RWPE1 (cell line): ENCODE data around the gene HIBCH.
"Not testable (repeated sequence)": the region's sequence is repeated elsewhere in the genome, so short reads cannot be mapped to it uniquely, and the experiment has no call there.

ENCODE experiments used
- CTCF ChIA-PET: fragments of 350-600 bp; sonication (Branson Sonifier 250); formaldehyde crosslinking; extraction: SDS; loops from one replicate; lab custom pipeline; 2021; lab: Yijun Ruan, JAX
- POLR2A ChIA-PET: fragments of 400-600 bp; formaldehyde crosslinking; extraction: SDS; loops from one replicate; lab custom pipeline; 2020; ENCODE audit warnings: antibody characterized with exemption; ENCODE audit not compliant: low non-redundant PET; lab: Yijun Ruan, JAX
- DNase-seq: peaks from one replicate; pipeline ENCODE4 v3.0.0; 2012; ENCODE audit warnings: low spot score
- H3K27ac ChIP-seq: fragments of 450-650 bp; 2 replicates; pipeline ENCODE4 v1.5.1; 2017
- TF ChIP-seq, protein P1 (sequence below): fragments of 450-650 bp; conservative IDR thresholded peaks from 2 replicates; pipeline ENCODE4 v1.5.1; 2017; ENCODE audit warnings: low read depth, mild to moderate bottlenecking

Gene HIBCH

DNA sequence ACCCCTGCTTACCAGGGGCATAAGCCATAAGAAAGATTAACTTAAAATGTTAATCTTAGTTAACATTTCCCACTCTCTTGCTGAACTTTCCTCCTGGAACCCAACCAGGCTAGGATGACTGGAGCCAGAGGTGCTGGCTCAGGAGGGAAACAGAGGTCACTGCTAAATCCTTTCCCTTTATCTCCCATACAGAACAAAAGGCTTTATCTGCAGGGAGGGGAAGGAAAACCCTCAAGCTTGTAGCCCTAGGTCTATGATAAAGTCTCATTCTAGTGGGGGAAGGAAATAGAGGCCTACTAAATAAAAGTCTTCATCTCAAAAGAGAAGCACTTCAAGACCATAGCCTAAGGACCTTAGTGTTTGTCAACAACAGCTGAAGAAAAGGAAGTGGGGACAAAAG, 18.6 kb downstream of the HIBCH start:
- ChIA-PET POLR2A (no interaction called here), CTCF (no interaction called here)
- H3K27ac ChIP-seq = no peak overlapping the region
- TF ChIP-seq, protein P1, sequence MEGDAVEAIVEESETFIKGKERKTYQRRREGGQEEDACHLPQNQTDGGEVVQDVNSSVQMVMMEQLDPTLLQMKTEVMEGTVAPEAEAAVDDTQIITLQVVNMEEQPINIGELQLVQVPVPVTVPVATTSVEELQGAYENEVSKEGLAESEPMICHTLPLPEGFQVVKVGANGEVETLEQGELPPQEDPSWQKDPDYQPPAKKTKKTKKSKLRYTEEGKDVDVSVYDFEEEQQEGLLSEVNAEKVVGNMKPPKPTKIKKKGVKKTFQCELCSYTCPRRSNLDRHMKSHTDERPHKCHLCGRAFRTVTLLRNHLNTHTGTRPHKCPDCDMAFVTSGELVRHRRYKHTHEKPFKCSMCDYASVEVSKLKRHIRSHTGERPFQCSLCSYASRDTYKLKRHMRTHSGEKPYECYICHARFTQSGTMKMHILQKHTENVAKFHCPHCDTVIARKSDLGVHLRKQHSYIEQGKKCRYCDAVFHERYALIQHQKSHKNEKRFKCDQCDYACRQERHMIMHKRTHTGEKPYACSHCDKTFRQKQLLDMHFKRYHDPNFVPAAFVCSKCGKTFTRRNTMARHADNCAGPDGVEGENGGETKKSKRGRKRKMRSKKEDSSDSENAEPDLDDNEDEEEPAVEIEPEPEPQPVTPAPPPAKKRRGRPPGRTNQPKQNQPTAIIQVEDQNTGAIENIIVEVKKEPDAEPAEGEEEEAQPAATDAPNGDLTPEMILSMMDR = no peak
- DNase-seq = no peak

DNA sequence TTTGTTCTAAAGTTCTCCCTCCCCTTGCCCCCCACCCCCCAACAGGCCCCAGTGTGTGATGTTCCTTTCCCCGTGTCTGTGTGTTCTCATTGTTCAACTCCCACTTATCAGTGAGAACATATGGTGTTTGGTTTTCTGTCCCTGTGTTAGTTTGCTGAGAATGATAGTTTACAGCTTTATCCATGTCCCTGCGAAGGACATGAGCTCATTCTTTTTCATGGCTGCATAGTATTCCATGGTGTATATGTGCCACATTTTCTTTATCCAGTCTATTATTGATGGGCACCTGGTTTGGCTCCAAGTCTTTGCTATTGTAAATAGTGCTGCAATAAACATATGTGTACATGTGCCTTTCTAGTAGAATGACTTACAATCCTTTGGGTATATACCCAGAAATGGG, 21.7 kb downstream of the HIBCH start:
- H3K27ac ChIP-seq, DNase-seq, CTCF ChIA-PET, POLR2A ChIA-PET: not testable (repeated sequence)

DNA sequence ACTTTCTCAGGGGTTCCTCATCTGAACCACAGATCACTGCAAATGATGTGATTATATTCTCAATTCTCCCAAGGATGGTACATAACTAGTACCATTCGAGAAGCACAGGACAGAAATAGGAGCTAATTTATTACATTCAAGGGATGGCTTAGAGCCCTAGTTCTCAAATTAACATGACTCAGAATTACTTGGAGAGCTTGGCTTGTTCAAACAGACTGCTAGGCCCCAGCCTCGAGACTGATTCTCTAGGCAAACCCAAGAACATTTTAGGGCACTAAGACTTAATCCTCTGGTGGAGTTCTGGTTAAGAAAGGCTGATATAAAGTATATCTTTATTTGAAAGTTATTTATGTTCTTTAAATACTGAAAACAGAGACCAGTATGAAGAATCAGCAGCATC, 35.8 kb downstream of the HIBCH start:
- ChIA-PET CTCF (interaction anchor here (0.6 to 1.1 kb wide), 2 partner anchors 14 to 298 kb away, joined by 3 to 5 read pairs; no protein-coding TSS in a partner anchor), POLR2A (no interaction called here)
- TF ChIP-seq, protein P1 = no peak
- H3K27ac ChIP-seq = no peak overlapping the region
- DNase-seq = peak; percentile 15

DNA sequence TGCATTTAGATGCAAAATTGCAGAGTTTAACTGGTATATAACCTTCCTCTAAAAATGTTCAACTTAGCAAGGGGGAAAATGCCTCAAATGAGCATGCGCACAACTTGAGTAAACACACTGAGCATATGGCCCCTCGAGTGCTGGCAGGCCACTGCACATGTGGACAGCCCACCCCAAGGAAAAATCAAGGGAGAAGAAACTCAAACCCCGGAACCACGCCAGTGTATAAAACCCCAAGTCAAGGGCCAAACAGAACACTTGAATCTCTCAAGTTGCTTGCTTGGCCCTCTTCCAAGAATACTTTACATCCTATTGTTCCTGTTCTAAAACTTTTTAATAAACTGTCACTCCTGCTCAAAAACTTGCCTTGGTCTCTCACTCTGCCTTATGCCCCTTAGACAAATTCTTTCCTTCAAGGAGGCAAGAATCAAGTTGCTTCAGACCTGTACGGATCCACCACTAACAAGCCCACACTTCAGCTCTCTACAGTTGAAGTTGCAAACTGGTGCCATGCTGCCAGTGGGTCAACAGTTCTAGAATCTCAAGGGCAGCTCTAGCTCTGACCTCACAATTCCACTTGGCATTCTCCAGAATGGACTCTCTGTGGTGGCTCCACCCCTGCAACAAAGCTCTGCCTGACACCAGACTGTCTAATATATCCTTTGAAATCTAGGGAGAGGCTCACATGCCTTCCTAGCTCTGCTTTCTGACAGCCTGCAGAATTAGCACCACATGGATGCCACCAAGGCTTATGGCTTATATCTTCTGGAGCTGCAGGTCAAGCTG, 38.9 kb downstream of the HIBCH start:
- ChIA-PET POLR2A (no interaction called here), CTCF (interaction anchor here (1.2 kb wide), 1 partner anchor 12 kb away, joined by 5 read pairs; no protein-coding TSS in a partner anchor)

DNA sequence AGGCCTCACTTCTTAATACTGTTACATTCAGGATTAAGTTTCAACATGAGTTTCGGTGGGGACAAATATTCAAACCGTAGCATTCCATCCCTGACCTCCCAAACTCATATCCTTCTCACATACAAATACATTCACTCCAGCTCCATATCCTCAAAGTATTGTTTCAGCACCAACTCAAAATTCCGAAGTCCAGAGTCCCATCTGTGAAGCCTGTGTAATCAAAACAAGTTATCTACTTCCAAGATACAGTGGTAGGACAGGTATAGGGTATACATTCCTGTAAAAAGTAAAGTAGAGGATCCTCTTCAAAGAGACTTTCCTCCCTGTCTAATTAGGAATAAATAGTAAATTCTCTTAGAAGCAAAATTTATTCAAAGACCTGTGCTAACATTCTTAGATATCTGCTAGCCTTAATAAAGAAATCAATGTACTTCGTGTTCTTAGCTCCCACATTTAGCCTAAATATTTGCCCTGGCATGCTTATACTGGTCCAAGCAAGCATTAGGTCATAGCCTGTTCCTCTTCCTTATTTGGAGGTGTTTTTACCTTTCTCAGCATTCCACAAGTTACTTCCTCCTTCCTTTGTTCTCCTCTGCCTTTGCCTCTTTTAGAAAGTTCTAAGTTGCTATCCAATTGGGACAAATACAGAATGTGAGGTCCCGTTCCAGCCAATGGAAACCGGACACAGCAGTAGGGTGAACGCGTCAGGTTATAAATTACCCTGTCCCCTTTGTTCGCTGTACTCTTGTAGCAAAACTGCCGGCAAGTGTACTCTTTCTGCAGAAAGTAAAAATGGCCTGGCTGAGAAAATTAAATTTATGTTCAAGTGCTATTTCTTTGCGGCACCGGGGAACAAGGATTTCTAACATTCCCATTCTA, 40.1 kb downstream of the HIBCH start:
- H3K27ac ChIP-seq, POLR2A ChIA-PET, DNase-seq, CTCF ChIA-PET: not testable (repeated sequence)

More for the DNA sequence above, 38.9 kb downstream of the HIBCH start:
- DNase-seq = no peak
- 0 out of 2 replicates have a peak overlapping the region, but pooled peaks have one; percentile 34 for H3K27ac ChIP-seq
- TF ChIP-seq, protein P1 = no peak

DNA sequence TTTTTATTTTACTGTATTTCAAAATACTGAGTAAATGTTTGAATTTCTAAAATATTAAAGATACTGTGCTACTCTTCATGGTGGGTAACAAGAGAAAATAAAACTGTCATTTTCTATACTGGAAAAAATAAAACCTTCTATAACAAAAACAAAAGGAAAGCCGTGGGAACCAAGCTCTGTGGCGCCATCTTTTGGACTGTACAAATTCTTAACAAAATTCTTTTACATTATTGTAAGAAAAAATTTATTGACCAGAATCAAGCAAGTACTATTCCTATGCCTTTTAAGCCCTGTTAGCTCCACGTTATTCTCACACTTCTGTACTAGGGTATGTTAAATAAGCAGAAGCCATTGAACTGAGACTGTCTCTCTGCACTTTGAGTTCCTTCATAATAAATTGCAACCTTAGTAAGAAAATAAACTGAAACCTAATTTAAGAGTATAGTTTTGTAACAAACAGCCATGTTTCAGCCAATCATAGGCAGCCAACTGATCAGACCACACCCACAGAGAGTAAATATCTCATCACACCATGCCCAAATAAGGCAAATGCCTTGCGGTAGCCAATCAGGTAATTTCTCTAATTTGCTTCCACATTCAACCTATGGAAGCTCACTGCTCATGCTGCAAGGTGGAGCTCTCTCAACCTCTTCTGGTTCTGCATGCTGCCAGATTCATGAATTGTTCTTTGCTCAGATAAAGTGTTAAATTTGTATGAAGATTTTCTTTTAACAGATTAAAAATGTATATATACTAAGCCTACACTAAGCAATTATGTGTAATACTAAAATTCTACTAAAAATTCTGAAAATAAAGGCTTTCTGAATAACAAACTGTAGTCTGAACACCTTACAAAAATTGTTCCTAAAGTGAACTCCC, 42.2 kb downstream of the HIBCH start:
- no peak overlapping the region for H3K27ac ChIP-seq
- no peak for DNase-seq
- TF ChIP-seq, protein P1 = peak; percentile 30
- CTCF ChIA-PET = interaction anchor here (1.0 to 1.4 kb wide), 2 partner anchors 157 to 189 kb away, joined by 4 read pairs; no protein-coding TSS in a partner anchor
- POLR2A ChIA-PET = no interaction called here

DNA sequence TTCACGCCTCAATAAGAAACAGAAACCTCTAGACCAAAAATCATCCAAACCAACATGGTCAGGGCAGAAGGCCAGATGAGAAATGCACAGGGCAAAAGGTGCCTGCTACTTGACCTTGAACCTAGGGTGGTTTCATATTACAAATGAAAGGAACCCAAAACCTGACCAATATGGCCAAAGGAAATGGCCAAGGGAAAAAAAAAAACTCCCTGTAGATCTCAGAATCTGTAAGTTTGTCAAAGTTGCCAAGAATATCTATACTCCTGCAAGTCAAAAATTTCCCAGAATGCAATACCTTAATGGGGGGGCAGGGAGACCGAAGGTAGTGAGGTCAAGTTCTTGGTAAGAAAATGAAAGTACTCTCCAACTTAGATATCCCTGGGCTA, 47.2 kb downstream of the HIBCH start:
- ChIA-PET CTCF (interaction anchor here (0.7 kb wide), 1 partner anchor 86 kb away, joined by 6 read pairs; no protein-coding TSS in a partner anchor), POLR2A (no interaction called here)
- no peak overlapping the region for H3K27ac ChIP-seq
- DNase-seq = no peak
- TF ChIP-seq, protein P1 = no peak
